ENCODE results near the gene SRPK2. TPM values are rescaled to one million over a fixed set of nuclear protein-coding genes. Genes with fewer than 3 reads are reported as not detected.
"Not testable (repeated sequence)": the region's sequence is repeated elsewhere in the genome, so short reads cannot be mapped to it uniquely, and the experiment has no call there.

Gene SRPK2
- total RNA-seq, 2 donors from 2014 or later, result 26.5 to 31.1 TPM

GRCh38 chr7:105423987-105424386 lies 35.3 kb upstream of the SRPK2 start:
- Histone ChIP-seq H3K4me1 (ENCODE audit: control insufficient read depth in 1 of 2, low read depth in 2 of 2) (no peaks in the 10 kb centered on the region), H3K4me3 (no peak overlapping the region), H3K9me3 (no peaks in the 10 kb centered on the region), H3K27me3 (replicated peaks; ENCODE audit: insufficient read depth) (no peaks in the 10 kb centered on the region), H3K27ac (no peak overlapping the region), H3K36me3 (no peaks in the 10 kb centered on the region)
- DNase-seq (ENCODE audit: low spot score) (no peak), ATAC-seq (ENCODE audit: insufficient number of reproducible peaks, low FRiP score, low read depth) (no peak)
- TF ChIP-seq CTCF (IDR thresholded peaks at IDR 0.05), result no peak

GRCh38 chr7:105413887-105414437 lies 25.2 kb upstream of the SRPK2 start:
- H3K27ac ChIP-seq, result no peak overlapping the region

GRCh38 chr7:105410774-105411173 lies 22.1 kb upstream of the SRPK2 start:
- not testable (repeated sequence) for H3K9me3 ChIP-seq; H3K27me3 ChIP-seq (replicated peaks; ENCODE audit: insufficient read depth); H3K4me1 ChIP-seq (ENCODE audit: control insufficient read depth in 1 of 2, low read depth in 2 of 2); DNase-seq (ENCODE audit: low spot score); H3K27ac ChIP-seq; H3K4me3 ChIP-seq; H3K36me3 ChIP-seq; ATAC-seq (ENCODE audit: insufficient number of reproducible peaks, low FRiP score, low read depth)

More at GRCh38 chr7:105413887-105414437, 25.2 kb upstream of the SRPK2 start:
- Histone ChIP-seq H3K4me1 (ENCODE audit: control insufficient read depth in 1 of 2, low read depth in 2 of 2) (no peaks in the 10 kb centered on the region), H3K36me3 (no peaks in the 10 kb centered on the region), H3K9me3 (no peaks in the 10 kb centered on the region), H3K4me3 (no peak overlapping the region), H3K27me3 (replicated peaks; ENCODE audit: insufficient read depth) (no peaks in the 10 kb centered on the region)
- ATAC-seq (ENCODE audit: insufficient number of reproducible peaks, low FRiP score, low read depth) (no peak), DNase-seq (ENCODE audit: low spot score) (no peak)
- no peak for TF ChIP-seq CTCF (IDR thresholded peaks at IDR 0.05)

GRCh38 chr7:105409775-105410174 lies 21.1 kb upstream of the SRPK2 start:
- not testable (repeated sequence) for H3K27me3 ChIP-seq (replicated peaks; ENCODE audit: insufficient read depth); DNase-seq (ENCODE audit: low spot score); H3K36me3 ChIP-seq; ATAC-seq (ENCODE audit: insufficient number of reproducible peaks, low FRiP score, low read depth); H3K4me1 ChIP-seq (ENCODE audit: control insufficient read depth in 1 of 2, low read depth in 2 of 2); H3K27ac ChIP-seq; H3K9me3 ChIP-seq; H3K4me3 ChIP-seq

- Histone ChIP-seq H3K4me1 (ENCODE audit: control insufficient read depth in 1 of 2, low read depth in 2 of 2) (no peaks in the 10 kb centered on the region), H3K27me3 (replicated peaks; ENCODE audit: insufficient read depth) (no peaks in the 10 kb centered on the region)
- no peak for DNase-seq (ENCODE audit: low spot score)
Observed at GRCh38 chr7:105408791-105409410, 20.2 kb upstream of the SRPK2 start.

GRCh38 chr7:105403128-105403527 lies 14.4 kb upstream of the SRPK2 start:
- DNase-seq (ENCODE audit: low spot score) (no peak), ATAC-seq (ENCODE audit: insufficient number of reproducible peaks, low FRiP score, low read depth) (no peak)
- H3K4me1 ChIP-seq (ENCODE audit: control insufficient read depth in 1 of 2, low read depth in 2 of 2), result no peaks in the 10 kb centered on the region
- no peaks in the 10 kb centered on the region for H3K36me3 ChIP-seq
- no peak overlapping the region for H3K27ac ChIP-seq
- H3K4me3 ChIP-seq, result no peak overlapping the region
- TF ChIP-seq CTCF (IDR thresholded peaks at IDR 0.05), result no peak
- H3K9me3 ChIP-seq, result no peaks in the 10 kb centered on the region
- H3K27me3 ChIP-seq (replicated peaks; ENCODE audit: insufficient read depth), result no peaks in the 10 kb centered on the region

More at GRCh38 chr7:105408791-105409410, 20.2 kb upstream of the SRPK2 start:
- H3K4me3 ChIP-seq, result no peak overlapping the region
- no peaks in the 10 kb centered on the region for H3K36me3 ChIP-seq
- no peak overlapping the region for H3K27ac ChIP-seq
- H3K9me3 ChIP-seq, result no peaks in the 10 kb centered on the region
- no peak for ATAC-seq (ENCODE audit: insufficient number of reproducible peaks, low FRiP score, low read depth)
- TF ChIP-seq CTCF (IDR thresholded peaks at IDR 0.05), result no peak

Measured in thoracic aorta (tissue), 2 donors.